KBM-7 (cell line): Measurements from ENCODE around the gene SHISAL2A.

ENCODE experiments used
- DNase-seq: peaks from one replicate; pipeline ENCODE4 v3.0.0-alpha.2; 2015
- in situ Hi-C: fragments of 300-500 bp; cut with MboI; formaldehyde crosslinking; loops from 2 replicates; pipeline ENCODE4 v1.14.3; 2020; ENCODE audit warnings: low sequenced_read_pairs, low pct_unique_long_range_greater_than_20kb, mixed read lengths

The SHISAL2A gene

GRCh38 chr1:52632732-52633290, at the start of gene SHISAL2A:
TSS of gene SHISAL2A (plus strand) at chr1:52633168. CDS start at chr1:52633494, 326 bp downstream.
- in situ Hi-C loops, result no loop called here
- no peak for DNase-seq

- in situ Hi-C loops, result no loop called here
- DNase-seq, result no peak
These were observed 47.5 kb upstream of the SHISAL2A start for GRCh38 chr1:52585474-52585873.

GRCh38 chr1:52588027-52588426, 44.9 kb upstream of the SHISAL2A start:
- in situ Hi-C loops, result no loop called here
- DNase-seq, result no peak

- peak; percentile 55 for DNase-seq
- in situ Hi-C loops, result no loop called here
These were observed 44.4 kb upstream of the SHISAL2A start for GRCh38 chr1:52588535-52588934.

GRCh38 chr1:52590266-52590665, 42.7 kb upstream of the SHISAL2A start:
- in situ Hi-C loops, result no loop called here

GRCh38 chr1:52592637-52593323, 40.2 kb upstream of the SHISAL2A start:
- no peak for DNase-seq
- in situ Hi-C loops, result no loop called here

More at GRCh38 chr1:52590266-52590665, 42.7 kb upstream of the SHISAL2A start:
- DNase-seq, result no peak

- in situ Hi-C loops, result no loop called here
These were observed 39.5 kb upstream of the SHISAL2A start for GRCh38 chr1:52593495-52593894.

GRCh38 chr1:52595061-52595460, 37.9 kb upstream of the SHISAL2A start:
- no peak for DNase-seq
- in situ Hi-C loops, result no loop called here

More at GRCh38 chr1:52593495-52593894, 39.5 kb upstream of the SHISAL2A start:
- no peak for DNase-seq

- in situ Hi-C loops, result no loop called here
- no peak for DNase-seq
These were observed 35.1 kb upstream of the SHISAL2A start for GRCh38 chr1:52597912-52598311.

GRCh38 chr1:52598729-52599128, 34.2 kb upstream of the SHISAL2A start:
- in situ Hi-C loops, result no loop called here
- DNase-seq, result no peak

- in situ Hi-C loops, result no loop called here
- DNase-seq, result no peak
These were observed 33.7 kb upstream of the SHISAL2A start for GRCh38 chr1:52599236-52599635.

- in situ Hi-C loops, result no loop called here
These were observed 32.3 kb upstream of the SHISAL2A start for GRCh38 chr1:52600533-52601179.

GRCh38 chr1:52601519-52601918, 31.4 kb upstream of the SHISAL2A start:
- in situ Hi-C loops, result no loop called here

More at GRCh38 chr1:52600533-52601179, 32.3 kb upstream of the SHISAL2A start:
- DNase-seq, result no peak

GRCh38 chr1:52601991-52602855, 30.7 kb upstream of the SHISAL2A start, which contains the start of gene GPX7:
TSS of gene GPX7 (plus strand) at chr1:52602371. CDS start at chr1:52602410, 39 bp downstream.
- in situ Hi-C loops, result no loop called here
- DNase-seq, result peak; percentile 49

More at GRCh38 chr1:52601519-52601918, 31.4 kb upstream of the SHISAL2A start:
- no peak for DNase-seq

- DNase-seq, result peak; percentile 41
- in situ Hi-C loops, result no loop called here
These were observed 29.9 kb upstream of the SHISAL2A start for GRCh38 chr1:52602856-52603600.

GRCh38 chr1:52603630-52604029, 29.3 kb upstream of the SHISAL2A start:
- DNase-seq, result no peak
- in situ Hi-C loops, result no loop called here

GRCh38 chr1:52604063-52604770, 28.8 kb upstream of the SHISAL2A start:
- in situ Hi-C loops, result no loop called here
- DNase-seq, result peak; percentile 34
